HG03469 (cell line): ENCODE data around the gene AP3D1.

ENCODE experiments used
- ATAC-seq: cut with Tn5 transposase; IDR thresholded peaks from one replicate; pipeline ENCODE4 v1.9.1; 2021; ENCODE audit warnings: mild to moderate bottlenecking, moderate library complexity, moderate number of reproducible peaks; ENCODE audit not compliant: unreplicated experiment

AP3D1 gene

DNA sequence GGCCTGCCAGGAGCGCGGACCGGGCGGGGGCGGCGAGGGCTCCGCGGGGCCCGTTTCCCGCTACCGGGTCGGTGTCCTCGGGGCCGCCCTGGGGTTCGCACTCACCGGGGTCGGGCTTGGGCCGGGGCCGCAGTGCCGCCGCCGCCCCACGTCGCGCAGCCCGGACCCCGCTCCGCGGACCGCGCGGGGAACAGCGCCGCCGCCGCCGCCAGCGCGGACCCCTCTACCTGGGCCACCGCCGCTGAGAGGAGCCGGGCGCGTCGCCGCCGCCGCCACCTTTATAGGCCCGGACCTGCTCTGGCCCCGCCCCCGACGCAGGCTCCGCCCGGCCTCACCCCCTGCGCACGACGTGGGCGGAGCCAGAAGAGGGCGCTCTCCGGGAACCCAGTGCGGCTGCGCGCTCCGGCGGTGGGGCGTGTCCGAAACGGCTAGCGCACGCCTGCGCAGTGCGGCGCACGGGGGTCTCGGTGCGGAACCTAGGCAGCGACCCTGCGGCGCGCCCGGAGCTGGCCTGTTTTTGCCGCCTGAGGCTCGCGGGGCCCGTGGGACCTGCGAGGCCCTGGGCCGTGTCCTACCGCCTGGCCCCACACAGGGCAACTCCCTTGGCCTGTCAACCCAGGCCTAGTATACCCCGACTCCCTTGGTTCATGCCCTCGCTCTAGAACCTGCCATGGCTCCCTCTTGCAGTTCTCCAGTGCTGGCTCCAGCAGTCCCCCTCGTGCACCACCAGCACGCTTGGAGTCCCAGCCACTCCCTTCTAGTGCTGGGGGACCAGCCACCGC lies 100.2 kb downstream of the AP3D1 start, which contains the start of gene MKNK2:
Gene MKNK2 (minus strand): TSS at position 254 of the 782 bp plus-strand sequence. CDS start 393 bp downstream, outside the sequence.
- peak; percentile 32 for ATAC-seq
